Body of pancreas (tissue), 4 donors: ENCODE data around the gene COX7A2L. TPM values are rescaled to one million over a fixed set of nuclear protein-coding genes. Genes with fewer than 3 reads are reported as not detected.
A peak's percentile ranks its signal among the peaks of the same experiment; 100 is the strongest.

Source experiments
- ATAC-seq: fragments of 150-250 bp; one replicate; pipeline ENCODE4 v1.9.1; 2016
- DNase-seq, 4 donors: peaks; one replicate each; pipeline ENCODE4 v3.0.0-alpha.2; 2019
- H3K27ac ChIP-seq, 4 donors: fragments of 200-600 bp; sonication (generic); 1 replicate in 3 of 4; 2 replicates in 1 of 4; pipeline versions ENCODE4 v1.5.1 to v1.6.1; 2016 to 2019; ENCODE audit warnings: mild to moderate bottlenecking in 1 of 4, mixed read lengths in 1 of 4, moderate library complexity in 1 of 4
- H3K27me3 ChIP-seq, 2 donors: fragments of 200-600 bp; sonication (generic); one replicate each; pipeline ENCODE4 v1.6.0; 2016; ENCODE audit warnings: mild to moderate bottlenecking in 1 of 2
- H3K36me3 ChIP-seq, 2 donors: fragments of 200-600 bp; sonication (generic); replicated peaks in 1 of 2; 2 replicates each; pipeline ENCODE4 v1.5.1; 2016; ENCODE audit warnings: low read depth in 2 of 2; ENCODE audit not compliant: insufficient read depth in 1 of 2
- H3K4me1 ChIP-seq: fragments of 200-600 bp; sonication (generic); one replicate; pipeline ENCODE4 v1.6.0; 2016
- H3K4me3 ChIP-seq, 2 donors: fragments of 200-600 bp; sonication (generic); 1 replicate in 1 of 2; 2 replicates in 1 of 2; pipeline ENCODE4 v1.5.1; 2016 to 2019
- H3K9me3 ChIP-seq, 3 donors: fragments of 200-600 bp; sonication (generic); 1 replicate in 2 of 3; 2 replicates in 1 of 3; pipeline ENCODE4 v1.5.1; 2016
- CTCF ChIP-seq, 7 experiments: fragments of 450-650 bp in 4 of 7; fragments of 200-600 bp in 3 of 7; sonication (generic) in 3 of 7; IDR thresholded peaks; one replicate each; pipeline ENCODE4 v1.5.1; 2016 to 2019; ENCODE audit warnings: antibody characterized with exemption in 7 of 7
- POLR2A ChIP-seq, 3 donors: fragments of 450-650 bp; IDR thresholded peaks; one replicate each; pipeline ENCODE4 v1.6.1; 2016; ENCODE audit warnings: antibody characterized with exemption in 3 of 3, mild to moderate bottlenecking in 2 of 3
- WGBS, 2 donors: methylation state at CpG; one replicate each; pipeline ENCODE4 v1.1.5; 2017; 5-methylcytosine and 5-hydroxymethylcytosine counted together
- intact Hi-C: fragments of 100-400 bp; cut with DNase I; formaldehyde crosslinking; loops from one replicate; pipeline ENCODE4 v1.15.1; 2023
- total RNA-seq, 2 donors: library from RNA; depleted of rRNA; stranded (reverse); fragments of >200 nt; gene quantifications; one replicate each; pipeline ENCODE4 v1.1.0, GENCODE V29; 2016

COX7A2L gene
- total RNA-seq, 2 donors from 2014 or later: 41.9 to 58.1 TPM

GRCh38 chr2:42314892-42315468, 46.0 kb downstream of the COX7A2L start:
- no peaks in the 10 kb centered on the region for H3K36me3 ChIP-seq
- intact Hi-C loops: no loop called here
- WGBS, 2 donors: 95 to 96% methylated on average over 3 of the region's 3 CpGs
- ATAC-seq (no peak), DNase-seq (no peak)
- TF ChIP-seq CTCF (IDR thresholded peaks at IDR 0.05): no peak
- no peak for TF ChIP-seq POLR2A (IDR thresholded peaks at IDR 0.05)
- no peaks in the 10 kb centered on the region for H3K27me3 ChIP-seq
- peaks cover 21% of the 10 kb centered on the region for H3K4me1 ChIP-seq
- no peaks in the 10 kb centered on the region for H3K9me3 ChIP-seq
- H3K27ac ChIP-seq: no peak overlapping the region
- H3K4me3 ChIP-seq: no peak overlapping the region

GRCh38 chr2:42312106-42312505, 48.9 kb downstream of the COX7A2L start:
- Histone ChIP-seq H3K27ac (peak overlapping the region in 3 of 4 donors; percentile 60 to 87 (median 70)), H3K4me1 (peaks cover 21% of the 10 kb centered on the region)

GRCh38 chr2:42310007-42310515, 51.0 kb downstream of the COX7A2L start:
- Histone ChIP-seq H3K27ac (peak overlapping the region in 3 of 4 donors; percentile 20 to 87 (median 70)), H3K9me3 (no peaks in the 10 kb centered on the region), H3K4me3 (no peak overlapping the region), H3K4me1 (peaks cover 21% of the 10 kb centered on the region), H3K36me3 (peaks cover 0 to 1% of the 10 kb centered on the region in 2 donors), H3K27me3 (no peaks in the 10 kb centered on the region)
- ATAC-seq (no peak), DNase-seq (no peak)
- WGBS, 2 donors: 89 to 100% methylated on average over 1 of the region's 1 CpG
- intact Hi-C loops: no loop called here
- no peak for TF ChIP-seq POLR2A (IDR thresholded peaks at IDR 0.05)
- TF ChIP-seq CTCF (IDR thresholded peaks at IDR 0.05): no peak

More at GRCh38 chr2:42312106-42312505, 48.9 kb downstream of the COX7A2L start:
- no peaks in the 10 kb centered on the region for H3K9me3 ChIP-seq
- ATAC-seq (peak; percentile 90), DNase-seq (peak; percentile 35 to 60 (median 51))
- H3K36me3 ChIP-seq: peaks cover 0 to under 1% of the 10 kb centered on the region in 2 donors
- intact Hi-C loops: no loop called here
- no peaks in the 10 kb centered on the region for H3K27me3 ChIP-seq
- TF ChIP-seq POLR2A (IDR thresholded peaks at IDR 0.05) (no peak), CTCF (IDR thresholded peaks at IDR 0.05) (no peak)
- H3K4me3 ChIP-seq: no peak overlapping the region
- 18 to 23% methylated on average over 4 of the region's 4 CpGs for WGBS, 2 donors

GRCh38 chr2:42309366-42309765, 51.7 kb downstream of the COX7A2L start:
- no peaks in the 10 kb centered on the region for H3K27me3 ChIP-seq
- H3K4me3 ChIP-seq: no peak overlapping the region
- TF ChIP-seq CTCF (IDR thresholded peaks at IDR 0.05): no peak
- no peak for TF ChIP-seq POLR2A (IDR thresholded peaks at IDR 0.05)
- peak overlapping the region in 1 of 4 donors; percentile 23 for H3K27ac ChIP-seq
- peaks cover 0 to 1% of the 10 kb centered on the region in 2 donors for H3K36me3 ChIP-seq
- H3K4me1 ChIP-seq: peaks cover 21% of the 10 kb centered on the region
- no peak for DNase-seq
- ATAC-seq: no peak
- WGBS, 2 donors: 92 to 95% methylated on average over 2 of the region's 2 CpGs
- no peaks in the 10 kb centered on the region for H3K9me3 ChIP-seq
- intact Hi-C loops: no loop called here

- no peak for TF ChIP-seq POLR2A (IDR thresholded peaks at IDR 0.05)
- TF ChIP-seq CTCF (IDR thresholded peaks at IDR 0.05): no peak
- peaks cover 0 to 4% of the 10 kb centered on the region in 2 donors for H3K36me3 ChIP-seq
- peaks cover 15% of the 10 kb centered on the region for H3K4me1 ChIP-seq
- no peak overlapping the region for H3K4me3 ChIP-seq
- H3K9me3 ChIP-seq: no peaks in the 10 kb centered on the region
- H3K27me3 ChIP-seq: no peaks in the 10 kb centered on the region
- no peak overlapping the region for H3K27ac ChIP-seq
- intact Hi-C loops: no loop called here
- DNase-seq (no peak), ATAC-seq (no peak)
Observed at GRCh38 chr2:42307180-42307579, 53.8 kb downstream of the COX7A2L start.
